K562 (cell line): ENCODE results near the gene SPATS2L. TPM values are rescaled to one million over a fixed set of nuclear protein-coding genes. Genes with fewer than 3 reads are reported as not detected.

Experiments used
- ATAC-seq: fragments of 200-7000 bp; cut with Tn5 transposase; 3 replicates; pipeline ENCODE4 v1.9.1; 2020; ENCODE audit warnings: moderate library complexity
- BruUV-seq: library from RNA; stranded (reverse); fragments of 400-500 nt; replicated peaks from 2 replicates; lab custom pipeline; 2021; lab: Mats Ljungman, UMichigan
- CTCF ChIA-PET: fragments of 300-600 bp; formaldehyde crosslinking; extraction: SDS; loops from one replicate; lab custom pipeline; 2021; ENCODE audit warnings: low intra/inter-chr PET ratio; lab: Yijun Ruan, JAX
- POLR2A ChIA-PET: fragments of 300-600, 350-650 bp; sonication (Branson Sonifier 250); formaldehyde crosslinking; extraction: SDS; loops from one replicate; lab custom pipeline; 2021; ENCODE audit warnings: antibody characterized with exemption, inconsistent platforms; lab: Yijun Ruan, JAX
- DNase-seq, 4 experiments: peaks; one replicate each; pipeline versions ENCODE4 v3.0.0 to v3.0.0-alpha.2; 2011 to 2018; ENCODE audit warnings: low spot score in 3 of 4, mixed read lengths in 3 of 4; ENCODE audit errors: extremely low read depth in 1 of 4
- FAIRE-seq: peaks from 2 replicates; lab custom pipeline; 2011; peaks lifted over from hg19 to GRCh38; lab: Jason Lieb, UNC
- H2AFZ ChIP-seq: 2 replicates; pipeline ENCODE4 v1.6.0; 2011; ENCODE audit warnings: low read depth, low read length, control low read depth, inconsistent platforms
- H3K27ac ChIP-seq: fragments of 200-600 bp; 3 replicates; pipeline ENCODE4 v1.8.0; 2011; ENCODE audit warnings: low read depth, mild to moderate bottlenecking, control low read depth, inconsistent platforms, low read length, moderate library complexity, mixed read lengths; ENCODE audit errors: extremely low read depth
- H3K27me3 ChIP-seq, 2 experiments: fragments of 300-600 bp in 1 of 2; 2 replicates in 1 of 2; 3 replicates in 1 of 2; pipeline versions ENCODE4 v1.6.0 to v1.8.0; 2011; ENCODE audit warnings: inconsistent platforms in 2 of 2, low read length in 2 of 2, mild to moderate bottlenecking in 1 of 2, mixed read lengths in 1 of 2, moderate library complexity in 1 of 2; ENCODE audit not compliant: control insufficient read depth in 2 of 2, insufficient read depth in 2 of 2
- H3K36me3 ChIP-seq: fragments of 300-600 bp; 3 replicates; pipeline ENCODE4 v1.8.0; 2011; ENCODE audit warnings: mild to moderate bottlenecking, low read length, inconsistent platforms; ENCODE audit not compliant: control insufficient read depth, insufficient read depth
- H3K4me1 ChIP-seq, 2 experiments: fragments of 200-600 bp in 1 of 2; replicated peaks in 1 of 2; 2 replicates in 1 of 2; 3 replicates in 1 of 2; pipeline versions ENCODE4 v1.5.1 to v1.8.0; 2011; ENCODE audit warnings: inconsistent platforms in 2 of 2, low read length in 2 of 2, mild to moderate bottlenecking in 1 of 2, mixed read lengths in 1 of 2, moderate library complexity in 1 of 2; ENCODE audit not compliant: control insufficient read depth in 2 of 2, insufficient read depth in 2 of 2
- H3K4me2 ChIP-seq: 2 replicates; pipeline ENCODE4 v1.6.1; 2011; ENCODE audit warnings: low read length, control low read depth, inconsistent platforms, mixed read lengths; ENCODE audit not compliant: insufficient read depth
- H3K4me3 ChIP-seq: fragments of 200-600 bp; sonication (generic), shearing (Covaris generic); 2 replicates; pipeline ENCODE4 v1.5.1; 2016; ENCODE audit warnings: control low read depth, inconsistent platforms
- H3K79me2 ChIP-seq: fragments of 200-600 bp; 3 replicates; pipeline ENCODE4 v1.8.0; 2011; ENCODE audit warnings: low read length, inconsistent platforms; ENCODE audit not compliant: control insufficient read depth, insufficient read depth
- H3K9ac ChIP-seq, 2 experiments: 2 replicates each; pipeline versions ENCODE4 v1.6.0 to v1.6.1; 2011; ENCODE audit warnings: low read depth in 2 of 2, low read length in 2 of 2, control low read depth in 1 of 2, inconsistent platforms in 1 of 2, mild to moderate bottlenecking in 1 of 2, mixed read lengths in 1 of 2; ENCODE audit not compliant: insufficient read depth in 1 of 2
- H3K9me1 ChIP-seq: one replicate; pipeline ENCODE4 v1.6.0; 2011; ENCODE audit warnings: inconsistent platforms, mild to moderate bottlenecking, low read length, moderate library complexity; ENCODE audit not compliant: control insufficient read depth, insufficient read depth
- H3K9me3 ChIP-seq: replicated peaks from 2 replicates; pipeline ENCODE4 v1.5.1; 2011; ENCODE audit warnings: low read depth, low read length, inconsistent platforms; ENCODE audit not compliant: control insufficient read depth, insufficient read depth
- H4K20me1 ChIP-seq: replicated peaks from 2 replicates; pipeline ENCODE4 v1.6.1; 2011; ENCODE audit warnings: low read length, inconsistent platforms, mixed read lengths; ENCODE audit not compliant: control insufficient read depth, insufficient read depth
- ATF2 ChIP-seq: sonication (generic); formaldehyde crosslinking; IDR thresholded peaks from 2 replicates; pipeline ENCODE4 v1.8.1; 2022; ENCODE audit warnings: missing genetic modification reagents
- E2F5 ChIP-seq: sonication (generic); formaldehyde crosslinking; IDR thresholded peaks from 2 replicates; pipeline ENCODE4 v1.8.0; 2022; ENCODE audit warnings: mild to moderate bottlenecking, missing genetic modification reagents
- HMG20B ChIP-seq: fragments of 250-450 bp; sonication (Bioruptor Pico); IDR thresholded peaks from 2 replicates; pipeline ENCODE4 v1.5.0; 2021; ENCODE audit warnings: mild to moderate bottlenecking
- JUNB ChIP-seq: fragments of 450-650 bp; formaldehyde crosslinking; conservative IDR thresholded peaks from 2 replicates; pipeline ENCODE4 v1.4.0; 2020; ENCODE audit warnings: mild to moderate bottlenecking
- NFE2 ChIP-seq: IDR thresholded peaks from 2 replicates; pipeline ENCODE4 v1.6.1; 2014; ENCODE audit warnings: antibody characterized with exemption, low read depth
- NUFIP1 ChIP-seq: fragments of 450-650 bp; IDR thresholded peaks from 2 replicates; pipeline ENCODE4 v1.6.1; 2018; ENCODE audit not compliant: partially characterized antibody
- POLR2A ChIP-seq: fragments of 450-650 bp; conservative IDR thresholded peaks from 2 replicates; pipeline ENCODE4 v1.6.1; 2016
- SNRNP70 ChIP-seq: fragments of 200-400 bp; formaldehyde crosslinking; optimal IDR thresholded peaks from 2 replicates; pipeline ENCODE3; 2017; ENCODE audit warnings: low read depth, low read length
- TFAP4 ChIP-seq: sonication (generic); formaldehyde crosslinking; IDR thresholded peaks from 2 replicates; pipeline ENCODE4 v1.8.0; 2022; ENCODE audit warnings: missing genetic modification reagents, mild to moderate bottlenecking, moderate library complexity, borderline replicate concordance
- TRIM25 ChIP-seq: fragments of 450-650 bp; IDR thresholded peaks from 2 replicates; pipeline ENCODE4 v1.7.0; 2016; ENCODE audit warnings: borderline replicate concordance
- TSC22D4 ChIP-seq: fragments of 450-650 bp; IDR thresholded peaks from 2 replicates; pipeline ENCODE4 v1.6.1; 2016; ENCODE audit warnings: missing genetic modification characterization, missing biosample characterization, control low read depth
- ZBTB5 ChIP-seq: fragments of 450-650 bp; IDR thresholded peaks from 2 replicates; pipeline ENCODE4 v1.6.1; 2017; ENCODE audit warnings: antibody characterized with exemption
- WGBS: fragments of 100-300 bp; shearing (Covaris generic); methylation state at CpG from one replicate; pipeline ENCODE4 v1.1.6; 2016; ENCODE audit warnings: low coverage, mixed read lengths; ENCODE audit not compliant: insufficient coverage; ENCODE audit errors: missing lambda C conversion rate; 5-methylcytosine and 5-hydroxymethylcytosine counted together
- in situ Hi-C: fragments of 300-500 bp; cut with MboI; formaldehyde crosslinking; loops from 4 replicates; pipeline ENCODE4 v1.15.0; 2018; ENCODE audit warnings: inconsistent platforms, mixed read lengths
- intact Hi-C: fragments of 100-400 bp; cut with micrococcal nuclease; formaldehyde crosslinking; loops from 2 replicates; pipeline ENCODE4 v1.14.2; 2022
- polyA plus RNA-seq, 8 experiments: library from polyadenylated mRNA; depleted of rRNA in 4 of 8; stranded (reverse) in 5 of 8; unstranded in 3 of 8; fragments of >200 nt; fragmentation: Nextera tagmentation in 2 of 8; fragmentation: Illumina TruSeq in 1 of 8; extraction: Ambion mirVana in 2 of 8; extraction: Trizol in 1 of 8; gene quantifications; 2 replicates each; pipeline versions ENCODE4 v1.2.1 to v1.2.3, GENCODE V29; 2011 to 2014; ENCODE audit warnings: inconsistent platforms in 1 of 8, missing spikeins in 1 of 8
- total RNA-seq, 7 experiments: library from RNA; depleted of rRNA in 6 of 7; stranded (reverse); fragments of >200 nt in 6 of 7; fragmentation: Illumina TruSeq in 2 of 7; extraction: Trizol in 2 of 7; gene quantifications; 2 replicates each; pipeline versions ENCODE4 v1.2.1 to v1.2.3, GENCODE V29; 2011 to 2021; ENCODE audit warnings: low replicate concordance in 1 of 7

SPATS2L gene
- total and polyA plus RNA-seq, 9 of the 15 experiments (the other 6 are each of a cell fraction or from before 2014, with no cell fraction given) = 11.3 to 41.5 (median 24.9) TPM

- POLR2A ChIA-PET = no interaction called here
- Histone ChIP-seq H3K9ac (no peak overlapping the region), H3K9me3 (no peaks in the 10 kb centered on the region), H3K4me1 (peaks cover 0 to 9% of the 10 kb centered on the region in 2 experiments; a peak in 3 of 5 replicates), H3K36me3 (no peaks in the 10 kb centered on the region), H3K79me2 (no peaks in the 10 kb centered on the region), H3K4me3 (no peak overlapping the region), H2AFZ (no peak overlapping the region), H4K20me1 (no peaks in the 10 kb centered on the region), H3K27ac (no peak overlapping the region), H3K4me2 (no peak overlapping the region), H3K9me1 (no peaks in the 10 kb centered on the region), H3K27me3 (no peaks in the 10 kb centered on the region)
- 65% methylated on average over 2 of the region's 2 CpGs for WGBS
- DNase-seq = no peak
- BruUV-seq = no TSS peak
- intact Hi-C loops (no loop called here), in situ Hi-C loops (no loop called here)
- CTCF ChIA-PET = no interaction called here
- ATAC-seq = no peak
- FAIRE-seq = no peak
- TF ChIP-seq TRIM25 (no peak), POLR2A (no peak), NFE2 (no peak), SNRNP70 (no peak), JUNB (CRISPR knock-in tag) (no peak), ATF2 (no peak), TFAP4 (CRISPR knock-in tag) (no peak), E2F5 (no peak), HMG20B (no peak), TSC22D4 (tag) (no peak), NUFIP1 (no peak), ZBTB5 (no peak)
Observed at GRCh38 chr2:200451511-200451910, 145.0 kb downstream of the SPATS2L start.
